ENCODE data around the gene NFATC2. TPM values are rescaled to one million over a fixed set of nuclear protein-coding genes. Genes with fewer than 3 reads are reported as not detected.
"Not testable (repeated sequence)": the region's sequence is repeated elsewhere in the genome, so short reads cannot be mapped to it uniquely, and the experiment has no call there.

The NFATC2 gene
- total RNA-seq, 1 donor from 2014 or later = 7.6 TPM

DNA sequence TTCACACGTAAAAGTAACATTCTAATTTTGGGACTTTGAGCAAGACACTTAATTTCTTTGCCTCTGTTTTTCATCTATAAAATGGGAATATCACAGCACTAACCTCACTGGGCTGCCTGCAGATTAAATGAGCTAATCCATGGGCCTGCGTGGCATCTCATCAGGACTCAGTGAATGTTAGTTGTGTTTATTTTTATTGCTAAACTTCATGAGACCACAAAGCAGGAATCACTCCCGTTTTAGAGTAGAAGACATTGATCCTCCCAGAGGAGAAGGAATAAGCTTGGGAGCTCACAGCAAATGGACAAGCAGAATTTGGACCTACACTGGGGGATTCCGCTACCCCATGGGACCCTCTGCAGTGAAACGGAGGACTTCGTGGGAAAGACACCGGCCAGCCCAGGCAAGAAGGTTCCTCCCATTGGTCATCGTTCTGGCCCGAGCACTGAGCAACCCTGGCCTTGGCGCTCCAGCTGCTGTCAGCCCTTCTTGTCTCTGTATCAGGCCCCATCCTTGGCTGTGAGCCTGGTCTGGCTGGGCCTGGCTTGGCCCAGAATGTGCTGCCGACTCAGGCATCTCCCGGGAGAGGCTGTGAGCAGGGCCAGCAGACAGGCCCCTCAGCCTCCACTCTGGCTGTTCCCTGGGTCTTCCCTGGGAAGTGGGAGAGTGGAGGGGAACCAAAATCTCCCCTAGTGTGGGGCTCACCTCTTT lies 79.8 kb downstream of the NFATC2 start:
- TF ChIP-seq, protein P1, sequence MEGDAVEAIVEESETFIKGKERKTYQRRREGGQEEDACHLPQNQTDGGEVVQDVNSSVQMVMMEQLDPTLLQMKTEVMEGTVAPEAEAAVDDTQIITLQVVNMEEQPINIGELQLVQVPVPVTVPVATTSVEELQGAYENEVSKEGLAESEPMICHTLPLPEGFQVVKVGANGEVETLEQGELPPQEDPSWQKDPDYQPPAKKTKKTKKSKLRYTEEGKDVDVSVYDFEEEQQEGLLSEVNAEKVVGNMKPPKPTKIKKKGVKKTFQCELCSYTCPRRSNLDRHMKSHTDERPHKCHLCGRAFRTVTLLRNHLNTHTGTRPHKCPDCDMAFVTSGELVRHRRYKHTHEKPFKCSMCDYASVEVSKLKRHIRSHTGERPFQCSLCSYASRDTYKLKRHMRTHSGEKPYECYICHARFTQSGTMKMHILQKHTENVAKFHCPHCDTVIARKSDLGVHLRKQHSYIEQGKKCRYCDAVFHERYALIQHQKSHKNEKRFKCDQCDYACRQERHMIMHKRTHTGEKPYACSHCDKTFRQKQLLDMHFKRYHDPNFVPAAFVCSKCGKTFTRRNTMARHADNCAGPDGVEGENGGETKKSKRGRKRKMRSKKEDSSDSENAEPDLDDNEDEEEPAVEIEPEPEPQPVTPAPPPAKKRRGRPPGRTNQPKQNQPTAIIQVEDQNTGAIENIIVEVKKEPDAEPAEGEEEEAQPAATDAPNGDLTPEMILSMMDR (IDR thresholded peaks at IDR 0.05) = no peak
- ATAC-seq = peak; percentile 69
- DNase-seq = no peak
- Histone ChIP-seq H3K27ac (no peak overlapping the region), H3K4me1 (no peaks in the 10 kb centered on the region), H3K36me3 (no peaks in the 10 kb centered on the region), H3K27me3 (no peaks in the 10 kb centered on the region), H3K4me3 (no peak overlapping the region), H3K9me3 (no peaks in the 10 kb centered on the region)
- intact Hi-C loops (cut with DNase I) = no loop called here

GRCh38 chr20:51461846-51462245 lies 80.7 kb downstream of the NFATC2 start:
- H3K27ac ChIP-seq; H3K36me3 ChIP-seq; H3K4me1 ChIP-seq; H3K9me3 ChIP-seq; H3K4me3 ChIP-seq; DNase-seq; H3K27me3 ChIP-seq; intact Hi-C loops (cut with DNase I); ATAC-seq: not testable (repeated sequence)

DNA sequence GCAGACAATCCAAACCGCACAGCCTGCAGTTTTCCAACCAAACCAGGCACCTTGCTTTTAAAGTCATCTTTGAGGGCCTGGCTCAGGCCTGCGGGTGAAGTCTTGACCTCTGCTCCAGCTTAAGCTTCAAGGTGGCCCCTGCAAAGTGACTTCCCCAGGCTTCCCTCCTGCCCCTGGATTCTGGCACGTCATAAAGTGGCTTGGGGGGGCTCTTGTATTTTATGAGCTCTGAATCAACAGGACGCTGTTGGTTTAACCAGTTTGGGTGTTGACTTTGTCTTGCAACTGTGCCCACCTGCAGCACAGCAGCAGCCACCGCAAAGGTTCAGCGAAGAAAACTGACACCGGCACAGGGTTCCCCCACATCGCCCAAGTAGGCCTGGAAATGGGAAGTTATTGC lies 81.2 kb downstream of the NFATC2 start:
- no peak overlapping the region for H3K4me3 ChIP-seq
- intact Hi-C loops (cut with DNase I) = no loop called here
- TF ChIP-seq, protein P1 (IDR thresholded peaks at IDR 0.05) = no peak
- H3K36me3 ChIP-seq = no peaks in the 10 kb centered on the region
- ATAC-seq (no peak), DNase-seq (no peak)
- peaks cover 9% of the 10 kb centered on the region for H3K4me1 ChIP-seq
- no peaks in the 10 kb centered on the region for H3K9me3 ChIP-seq
- H3K27me3 ChIP-seq = no peaks in the 10 kb centered on the region
- H3K27ac ChIP-seq = no peak overlapping the region

GRCh38 chr20:51460569-51461265 lies 81.8 kb downstream of the NFATC2 start:
- Histone ChIP-seq H3K4me1 (peaks cover 13% of the 10 kb centered on the region), H3K9me3 (no peaks in the 10 kb centered on the region), H3K4me3 (no peak overlapping the region), H3K27me3 (no peaks in the 10 kb centered on the region), H3K36me3 (no peaks in the 10 kb centered on the region), H3K27ac (no peak overlapping the region)
- no peak for ATAC-seq
- intact Hi-C loops (cut with DNase I) = no loop called here
- no peak for DNase-seq
- TF ChIP-seq, protein P1 (IDR thresholded peaks at IDR 0.05) = no peak

- intact Hi-C loops (cut with DNase I) = no loop called here
- no peak overlapping the region for H3K27ac ChIP-seq
- TF ChIP-seq, protein P1 (IDR thresholded peaks at IDR 0.05) = no peak
Observed at GRCh38 chr20:51460163-51460562, 82.4 kb downstream of the NFATC2 start.

GRCh38 chr20:51458751-51459439 lies 83.6 kb downstream of the NFATC2 start:
- Histone ChIP-seq H3K36me3 (no peaks in the 10 kb centered on the region), H3K27ac (no peak overlapping the region), H3K27me3 (no peaks in the 10 kb centered on the region), H3K4me1 (peaks cover 13% of the 10 kb centered on the region), H3K4me3 (no peak overlapping the region), H3K9me3 (no peaks in the 10 kb centered on the region)
- no peak for DNase-seq
- no peak for ATAC-seq
- TF ChIP-seq, protein P1 (IDR thresholded peaks at IDR 0.05) = no peak
- intact Hi-C loops (cut with DNase I) = no loop called here

More at GRCh38 chr20:51460163-51460562, 82.4 kb downstream of the NFATC2 start:
- H3K27me3 ChIP-seq = no peaks in the 10 kb centered on the region
- DNase-seq (no peak), ATAC-seq (no peak)
- H3K4me1 ChIP-seq = peaks cover 13% of the 10 kb centered on the region
- H3K4me3 ChIP-seq = no peak overlapping the region
- no peaks in the 10 kb centered on the region for H3K9me3 ChIP-seq
- no peaks in the 10 kb centered on the region for H3K36me3 ChIP-seq

Measured in upper lobe of right lung (tissue), 1 donor.